Heart right ventricle (tissue), 16 donors: ENCODE results near the gene ARHGAP42. TPM values are rescaled to one million over a fixed set of nuclear protein-coding genes. Genes with fewer than 3 reads are reported as not detected.

ENCODE experiments used
- ATAC-seq, 8 donors: fragments of 200-7000 bp; cut with Tn5 transposase; one replicate each; pipeline ENCODE4 v1.9.1; 2020; ENCODE audit warnings: mild to moderate bottlenecking in 8 of 8, moderate library complexity in 8 of 8, moderate number of reproducible peaks in 1 of 8
- DNase-seq, 2 donors: peaks; one replicate each; pipeline ENCODE4 v3.0.0-alpha.2; 2020
- H3K27ac ChIP-seq, 10 donors: fragments of 200-600 bp; sonication (generic) in 2 of 10; one replicate each; pipeline versions ENCODE4 v1.5.0 to v1.8.0; 2020 to 2022; ENCODE audit warnings: mild to moderate bottlenecking in 3 of 10
- H3K27me3 ChIP-seq, 7 donors: fragments of 200-600 bp; one replicate each; pipeline ENCODE4 v1.8.0; 2021 to 2022; ENCODE audit warnings: mild to moderate bottlenecking in 2 of 7
- H3K36me3 ChIP-seq, 9 donors: fragments of 200-600 bp; sonication (generic) in 1 of 9; one replicate each; pipeline versions ENCODE4 v1.5.0 to v1.8.0; 2020 to 2022; ENCODE audit warnings: mild to moderate bottlenecking in 2 of 9
- H3K4me1 ChIP-seq, 9 donors: fragments of 200-600 bp; sonication (generic) in 1 of 9; one replicate each; pipeline versions ENCODE4 v1.5.0 to v1.8.0; 2020 to 2022; ENCODE audit warnings: mild to moderate bottlenecking in 4 of 9
- H3K4me3 ChIP-seq, 10 donors: fragments of 200-600 bp; sonication (generic) in 2 of 10; one replicate each; pipeline versions ENCODE4 v1.5.0 to v1.8.0; 2020 to 2022; ENCODE audit warnings: mild to moderate bottlenecking in 7 of 10, moderate library complexity in 2 of 10
- H3K9me3 ChIP-seq, 11 donors: fragments of 200-600 bp in 10 of 11; sonication (generic) in 2 of 11; one replicate each; pipeline versions ENCODE4 v1.5.0 to v1.8.0; 2013 to 2022; ENCODE audit warnings: mild to moderate bottlenecking in 2 of 11, control low read depth in 1 of 11, moderate library complexity in 1 of 11
- CTCF ChIP-seq, 9 donors: fragments of 200-600 bp; sonication (generic) in 2 of 9; IDR thresholded peaks; one replicate each; pipeline versions ENCODE4 v1.5.0 to v1.8.0; 2021 to 2022; ENCODE audit warnings: antibody characterized with exemption in 9 of 9, mild to moderate bottlenecking in 5 of 9, moderate library complexity in 1 of 9
- WGBS, 2 donors: extraction: QIAGEN DNeasy Blood & Tissue Kit; methylation state at CpG; one replicate each; pipeline ENCODE4 v1.1.7; 2013; ENCODE audit warnings: inconsistent platforms in 1 of 2; 5-methylcytosine and 5-hydroxymethylcytosine counted together
- intact Hi-C, 10 donors: fragments of 100-400 bp; cut with DNase I; formaldehyde crosslinking; loops; one replicate each; pipeline versions ENCODE4 v1.11.1 to v1.14.2; 2022
- polyA plus RNA-seq, 2 donors: library from polyadenylated mRNA; stranded (reverse); fragments of 200-250 nt; gene quantifications; one replicate each; pipeline ENCODE4 v1.2.3, GENCODE V29; 2013
- total RNA-seq, 10 donors: library from RNA; stranded (reverse); fragmentation: NEBNext Ultra II Directional in 3 of 10; extraction: Animal tissue kit (Norgen Biotek cat#: 25700) in 3 of 10; gene quantifications; one replicate each; pipeline versions ENCODE4 v1.2.1 to v1.2.4, GENCODE V29; 2021 to 2023
- donor health status: Arrhythmogenic right ventricular cardiomyopathy.
- donor health status: ischemic (EF 13 %, LVEDD 7.1; RV severe dilation, severe dysfunction).
- donor health status: healthy with polysubstance abuse.
- donor health status: DM: no; HTN: yes; CAD: no.
- donor health status: DM: no; HTN: no; CAD: no.
- donor health status: ischemic (EF 25% LVEDD 6.9; RV normal size, moderate dysfunction).
- donor health status: ischemic (EF 25% LVEDD 5.7; RV mildly dilated, moderate dysfunction).
- donor health status: healthy.
- donor health status: DM: yes; HTN: yes; CAD: no.
- donor health status: Ischemic cardiomyopathy.
- donor health status: ischemic (EF 35%, LVEDD 5.7; RV mildly dilated, moderate dysfunction).
- donor health status: nonischemic (EF 11% LVEDD 7.7; RV severe dilation, severe dysfunction).
- donor health status: DM: yes; HTN: yes; CAD: no.
- donor health status: PGD.
- donor health status: ischemic (EF 29% LVEDD 5.4; RV normal size, mild dysfunction).
- donor health status: nonischemic (EF 23%, LVEDD 6.1; RV moderate dilation, normal function).

The ARHGAP42 gene
- total and polyA plus RNA-seq, 12 donors: 3.9 to 13.1 (median 8.8) TPM

- intact Hi-C loops: loop anchor here in 8 of 10 donors (5.0 to 10.0 kb wide), 5 partner anchors 140 to 453 kb away; partner anchors contain the start of gene PGR (in 2 of the 8)
- Histone ChIP-seq H3K27me3 (no peaks in the 10 kb centered on the region), H3K36me3 (peaks cover 0 to 42% (median 0%) of the 10 kb centered on the region in 9 donors), H3K4me3 (no peak overlapping the region), H3K4me1 (no peaks in the 10 kb centered on the region), H3K27ac (no peak overlapping the region), H3K9me3 (no peaks in the 10 kb centered on the region)
- DNase-seq (no peak), ATAC-seq (no peak)
- WGBS, 2 donors: 91 to 94% methylated on average over 3 of the region's 3 CpGs
- no peak for TF ChIP-seq CTCF (IDR thresholded peaks at IDR 0.05)
Observed at GRCh38 chr11:100984668-100985067, 297.6 kb downstream of the ARHGAP42 start.

DNA sequence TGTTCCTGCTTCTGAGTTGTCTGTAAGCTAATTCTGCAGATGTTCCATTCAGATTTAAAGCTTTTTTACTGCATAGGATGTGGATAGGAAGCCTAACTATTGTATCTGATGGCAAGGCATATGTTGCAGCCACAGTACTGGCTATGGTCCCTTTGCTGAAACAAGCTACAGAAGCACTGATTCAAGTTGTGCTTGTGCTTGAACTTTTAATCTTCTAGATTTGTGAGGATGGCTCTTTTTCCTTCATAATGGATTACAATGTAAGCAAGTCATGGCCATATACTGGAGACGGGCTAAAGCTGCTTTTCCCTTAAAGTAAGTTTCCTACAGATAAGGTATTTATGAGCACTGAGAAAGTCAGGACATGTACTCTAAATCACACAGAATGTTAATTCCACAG, 303.8 kb downstream of the ARHGAP42 start:
- Histone ChIP-seq H3K27ac (no peak overlapping the region), H3K27me3 (no peaks in the 10 kb centered on the region), H3K9me3 (no peaks in the 10 kb centered on the region), H3K4me1 (peaks cover 0 to under 1% (median 0%) of the 10 kb centered on the region in 9 donors), H3K36me3 (peaks cover 0 to 31% (median 0%) of the 10 kb centered on the region in 9 donors), H3K4me3 (no peak overlapping the region)
- no peak for DNase-seq
- TF ChIP-seq CTCF (IDR thresholded peaks at IDR 0.05): no peak
- 89 to 98% methylated on average over 1 of the region's 1 CpG for WGBS, 2 donors
- intact Hi-C loops: loop anchor here in 2 of 10 donors (10.0 kb wide), 2 partner anchors 134 to 144 kb away; partner anchors contain the start of gene PGR (in 1 of the 2)
- ATAC-seq: no peak

DNA sequence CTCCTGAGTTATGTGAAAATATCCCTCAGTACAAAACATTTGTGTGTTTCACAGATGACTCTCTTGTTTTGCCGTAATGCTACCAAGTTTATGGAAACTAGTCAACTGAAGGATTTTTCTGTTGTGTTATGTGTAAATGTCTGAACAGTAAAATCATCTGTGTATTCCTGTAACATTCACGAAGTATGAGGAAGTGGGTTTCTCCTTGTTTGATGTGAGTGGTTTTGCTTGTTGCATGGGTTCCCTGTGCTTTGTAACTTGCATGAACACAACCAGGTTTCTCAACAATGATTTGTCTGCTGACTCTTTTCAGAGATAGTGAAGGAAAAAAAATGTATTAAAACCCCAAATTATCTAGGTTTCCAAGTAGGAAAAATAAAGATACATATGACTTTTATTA, 304.5 kb downstream of the ARHGAP42 start:
- Histone ChIP-seq H3K27me3 (no peaks in the 10 kb centered on the region), H3K4me1 (peaks cover 0 to 6% (median 0%) of the 10 kb centered on the region in 9 donors), H3K4me3 (no peak overlapping the region), H3K9me3 (no peaks in the 10 kb centered on the region), H3K27ac (no peak overlapping the region), H3K36me3 (peaks cover 0 to 31% (median 0%) of the 10 kb centered on the region in 9 donors)
- no peak for DNase-seq
- ATAC-seq: no peak
- TF ChIP-seq CTCF (IDR thresholded peaks at IDR 0.05): no peak
- intact Hi-C loops: loop anchor here in 2 of 10 donors (10.0 kb wide), 2 partner anchors 133 to 143 kb away; partner anchors contain the start of gene PGR (in 1 of the 2)
- WGBS, 2 donors: 81 to 84% methylated on average over 2 of the region's 2 CpGs

GRCh38 chr11:100994966-100995365, 307.9 kb downstream of the ARHGAP42 start:
- H3K27me3 ChIP-seq: no peaks in the 10 kb centered on the region
- H3K9me3 ChIP-seq: no peaks in the 10 kb centered on the region
- DNase-seq (no peak), ATAC-seq (no peak)
- H3K4me3 ChIP-seq: no peak overlapping the region
- intact Hi-C loops: loop anchor here in 2 of 10 donors (10.0 kb wide), 2 partner anchors 130 to 140 kb away; partner anchors contain the start of gene PGR (in 1 of the 2)
- peaks cover 0 to 8% (median 0%) of the 10 kb centered on the region in 9 donors for H3K4me1 ChIP-seq
- no peak for TF ChIP-seq CTCF (IDR thresholded peaks at IDR 0.05)
- peaks cover 0 to 6% (median 0%) of the 10 kb centered on the region in 9 donors for H3K36me3 ChIP-seq
- 99 to 100% methylated on average over 2 of the region's 2 CpGs for WGBS, 2 donors
- H3K27ac ChIP-seq: no peak overlapping the region
